B cell (primary cell): ENCODE measurements around the gene CDK9. TPM values are rescaled to one million over a fixed set of nuclear protein-coding genes. Genes with fewer than 3 reads are reported as not detected.
"Not testable (repeated sequence)": the region's sequence is repeated elsewhere in the genome, so short reads cannot be mapped to it uniquely, and the experiment has no call there.

Experiments
- ATAC-seq: fragments of 200-7000 bp; cut with Tn5 transposase; one replicate; pipeline ENCODE4 v1.10.0; 2021; ENCODE audit warnings: low read depth, mild to moderate bottlenecking, moderate number of reproducible peaks, moderate library complexity
- CTCF ChIA-PET: fragments of 350-600 bp; sonication (Branson Sonifier 250); formaldehyde crosslinking; loops from one replicate; lab custom pipeline; 2021; ENCODE audit warnings: antibody characterized with exemption, inconsistent platforms; lab: Charles Lee
- POLR2A ChIA-PET: fragments of 350-600 bp; sonication (Branson Sonifier 250); formaldehyde crosslinking; loops from one replicate; lab custom pipeline; 2021; ENCODE audit warnings: antibody characterized with exemption; lab: Charles Lee
- DNase-seq: peaks from one replicate; pipeline ENCODE4 v3.0.0; 2013
- H2AFZ ChIP-seq: 2 replicates; pipeline ENCODE4 v1.6.1; 2012; ENCODE audit warnings: mild to moderate bottlenecking, low read depth, low read length; ENCODE audit not compliant: insufficient read depth, poor library complexity, severe bottlenecking
- H3K27ac ChIP-seq, 2 donors: 1 replicate in 1 of 2; 2 replicates in 1 of 2; pipeline ENCODE4 v1.5.1; 2012 to 2013; ENCODE audit warnings: low read length in 2 of 2, mild to moderate bottlenecking in 2 of 2, moderate library complexity in 1 of 2
- H3K27me3 ChIP-seq, 4 experiments: fragments of 200-600 bp in 1 of 4; sonication (generic) in 1 of 4; replicated peaks in 1 of 4; 1 replicate in 2 of 4; 2 replicates in 2 of 4; pipeline versions ENCODE4 v1.6.1 to v1.7.0; 2013 to 2016; ENCODE audit warnings: low read length in 3 of 4, mild to moderate bottlenecking in 2 of 4, mixed read lengths in 1 of 4, moderate library complexity in 1 of 4; ENCODE audit not compliant: insufficient read depth in 4 of 4, control insufficient read depth in 3 of 4; ENCODE audit errors: control extremely low read depth in 1 of 4
- H3K36me3 ChIP-seq, 2 experiments: replicated peaks in 1 of 2; 1 replicate in 1 of 2; 2 replicates in 1 of 2; pipeline versions ENCODE4 v1.6.1 to v1.7.1; 2013; ENCODE audit warnings: low read length in 1 of 2; ENCODE audit not compliant: insufficient read depth in 2 of 2, control insufficient read depth in 1 of 2; ENCODE audit errors: control extremely low read depth in 1 of 2, extremely low read depth in 1 of 2
- H3K4me1 ChIP-seq, 2 donors: fragments of 200-600 bp in 1 of 2; sonication (generic) in 1 of 2; 1 replicate in 1 of 2; 2 replicates in 1 of 2; pipeline versions ENCODE4 v1.5.1 to v1.6.1; 2013 to 2017; ENCODE audit warnings: low read length in 2 of 2; ENCODE audit not compliant: control insufficient read depth in 2 of 2, insufficient read depth in 2 of 2
- H3K4me2 ChIP-seq: replicated peaks from 2 replicates; pipeline ENCODE3; 2012; ENCODE audit warnings: mild to moderate bottlenecking, low read depth, low read length; ENCODE audit not compliant: poor library complexity, severe bottlenecking
- H3K4me3 ChIP-seq, 5 experiments: fragments of 200-600 bp in 1 of 5; sonication (generic) in 1 of 5; 1 replicate in 3 of 5; 2 replicates in 2 of 5; pipeline versions ENCODE4 v1.5.1 to v1.7.0; 2011 to 2016; ENCODE audit warnings: low read length in 4 of 5, mild to moderate bottlenecking in 4 of 5, low read depth in 2 of 5, control low read depth in 1 of 5, moderate library complexity in 1 of 5; ENCODE audit not compliant: insufficient read depth in 1 of 5; ENCODE audit errors: control extremely low read depth in 1 of 5, extremely low read depth in 1 of 5
- H3K79me2 ChIP-seq: fragments of 200-600 bp; sonication (generic); one replicate; pipeline ENCODE4 v1.6.0; 2016; ENCODE audit warnings: low read length; ENCODE audit not compliant: control insufficient read depth, insufficient read depth
- H3K9ac ChIP-seq: fragments of 200-600 bp; sonication (generic); 2 replicates; pipeline ENCODE4 v1.6.1; 2017; ENCODE audit warnings: mild to moderate bottlenecking, low read length, moderate library complexity
- H3K9me3 ChIP-seq, 3 donors: one replicate each; pipeline versions ENCODE4 v1.6.1 to v1.7.1; 2013; ENCODE audit warnings: low read length in 2 of 3; ENCODE audit not compliant: control insufficient read depth in 2 of 3, insufficient read depth in 1 of 3; ENCODE audit errors: control extremely low read depth in 1 of 3
- H4K20me1 ChIP-seq: 2 replicates; pipeline ENCODE4 v1.6.0; 2012; ENCODE audit warnings: mild to moderate bottlenecking, low read length; ENCODE audit not compliant: insufficient read depth, control insufficient read depth, poor library complexity, severe bottlenecking
- H3K27ac Mint-ChIP-seq: one replicate; pipeline ENCODE4 v1.8.0; 2021; ENCODE audit warnings: mixed read lengths
- H3K27me3 Mint-ChIP-seq: one replicate; pipeline ENCODE4 v1.8.0; 2021; ENCODE audit warnings: mixed read lengths
- H3K4me1 Mint-ChIP-seq: one replicate; pipeline ENCODE4 v1.8.0; 2021; ENCODE audit warnings: mixed read lengths
- H3K4me3 Mint-ChIP-seq: one replicate; pipeline ENCODE4 v1.8.0; 2021; ENCODE audit warnings: mixed read lengths
- H3K9me3 Mint-ChIP-seq: one replicate; pipeline ENCODE4 v1.8.0; 2022; ENCODE audit warnings: mixed read lengths; ENCODE audit not compliant: insufficient read depth
- EZH2 ChIP-seq: IDR thresholded peaks from 2 replicates; pipeline ENCODE4 v1.6.1; 2012; ENCODE audit warnings: borderline replicate concordance, low read depth, mild to moderate bottlenecking, moderate library complexity, low read length; ENCODE audit not compliant: insufficient read depth, poor library complexity, severe bottlenecking
- WGBS: methylation state at CpG from one replicate; pipeline ENCODE4 v1.1.5; 2013; ENCODE audit warnings: missing lambda C conversion rate; ENCODE audit not compliant: insufficient coverage; 5-methylcytosine and 5-hydroxymethylcytosine counted together
- intact Hi-C: fragments of 100-400 bp; cut with micrococcal nuclease; formaldehyde crosslinking; loops from one replicate; pipeline ENCODE4 v1.10.0; 2022
- polyA plus RNA-seq: library from polyadenylated mRNA; depleted of rRNA; stranded (reverse); fragments of >200 nt; gene quantifications from 2 replicates; pipeline ENCODE4 v1.2.3, GENCODE V29; 2012
- total RNA-seq, 2 donors: library from RNA; stranded (reverse); fragments of 120-200 nt in 1 of 2; gene quantifications; 1 replicate in 1 of 2; 2 replicates in 1 of 2; pipeline versions ENCODE4 v1.2.3 to v1.2.4, GENCODE V29; 2013 to 2022
- TF ChIP-seq, protein P1 (sequence below): fragments of 200-600 bp; IDR thresholded peaks from one replicate; pipeline ENCODE4 v1.8.0; 2022; ENCODE audit warnings: antibody characterized with exemption, mild to moderate bottlenecking

The CDK9 gene
- total and polyA plus RNA-seq, 2 donors (not counting 1 experiment from before 2014, with no cell fraction given), result 145 to 176 TPM

DNA sequence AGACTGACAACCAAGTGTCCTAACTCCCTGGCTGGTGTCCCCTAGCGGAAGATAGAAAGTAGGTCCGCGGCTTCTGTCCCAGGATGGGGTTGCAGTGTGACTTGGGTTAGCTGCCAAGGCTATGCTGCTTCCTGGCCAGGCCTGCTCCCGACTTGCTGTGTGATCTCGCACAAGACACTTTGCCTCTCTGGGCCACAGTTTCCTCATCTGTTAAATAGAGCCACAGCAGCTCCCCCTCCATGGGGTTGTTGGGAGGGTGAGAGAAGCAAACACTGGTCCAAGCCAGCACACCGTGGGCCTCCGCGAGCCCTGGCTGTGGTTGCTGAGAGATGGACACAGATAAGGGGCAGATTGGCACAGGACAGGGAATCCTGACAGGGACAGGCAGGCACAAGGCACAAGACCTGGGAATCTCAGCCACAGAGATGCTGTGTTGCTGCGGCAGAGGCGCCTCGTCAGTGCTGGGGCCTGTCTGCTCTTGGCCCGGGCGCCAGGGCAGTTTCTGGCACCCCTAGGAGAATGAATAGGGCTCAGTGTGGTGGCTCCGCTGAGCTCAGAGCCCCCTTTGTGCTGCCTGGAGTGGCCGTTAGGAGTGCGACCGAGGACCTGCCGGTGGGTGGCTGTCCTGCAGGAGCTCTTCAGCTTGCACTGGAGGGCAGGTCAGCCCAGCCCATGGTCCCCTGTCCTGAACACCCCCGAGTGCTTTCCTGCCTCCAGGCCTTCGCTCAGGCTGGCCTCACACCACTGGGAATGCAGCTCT, 5.5 kb upstream of the CDK9 start:
- Histone ChIP-seq H3K36me3 (no peaks in the 10 kb centered on the region), H2AFZ (no peak overlapping the region), H4K20me1 (peaks cover 21% of the 10 kb centered on the region), H3K4me1 (peaks cover 46 to 79% of the 10 kb centered on the region in 2 donors), H3K27me3 (no peaks in the 10 kb centered on the region), H3K79me2 (peaks cover 73% of the 10 kb centered on the region), H3K27ac (peak overlapping the region; percentile 89 to 97), H3K9ac (peak overlapping the region; percentile 76), H3K4me3 (peak overlapping the region in 1 of 5 experiments; percentile 91), H3K4me2 (peak overlapping the region; percentile 93), H3K9me3 (no peaks in the 10 kb centered on the region)
- no peak for ATAC-seq
- H3K27ac Mint-ChIP-seq, result peak overlapping the region; percentile 97
- ChIA-PET POLR2A (interaction anchor here (0.7 to 3.0 kb wide), 2 partner anchors 10 to 14 kb away, joined by 5 to 18 read pairs; no protein-coding TSS in a partner anchor), CTCF (interaction anchor here (0.7 to 3.4 kb wide), 3 partner anchors 17 to 141 kb away, joined by 4 to 24 read pairs (median 7); no protein-coding TSS in a partner anchor)
- H3K27me3 Mint-ChIP-seq, result no peaks in the 10 kb centered on the region
- peaks cover 69% of the 10 kb centered on the region for H3K4me1 Mint-ChIP-seq
- 84% methylated on average over 20 of the region's 20 CpGs for WGBS
- no peak overlapping the region for H3K4me3 Mint-ChIP-seq
- no peak for DNase-seq
- intact Hi-C loops, result no loop called here
- TF ChIP-seq EZH2, result no peak
- TF ChIP-seq, protein P1, sequence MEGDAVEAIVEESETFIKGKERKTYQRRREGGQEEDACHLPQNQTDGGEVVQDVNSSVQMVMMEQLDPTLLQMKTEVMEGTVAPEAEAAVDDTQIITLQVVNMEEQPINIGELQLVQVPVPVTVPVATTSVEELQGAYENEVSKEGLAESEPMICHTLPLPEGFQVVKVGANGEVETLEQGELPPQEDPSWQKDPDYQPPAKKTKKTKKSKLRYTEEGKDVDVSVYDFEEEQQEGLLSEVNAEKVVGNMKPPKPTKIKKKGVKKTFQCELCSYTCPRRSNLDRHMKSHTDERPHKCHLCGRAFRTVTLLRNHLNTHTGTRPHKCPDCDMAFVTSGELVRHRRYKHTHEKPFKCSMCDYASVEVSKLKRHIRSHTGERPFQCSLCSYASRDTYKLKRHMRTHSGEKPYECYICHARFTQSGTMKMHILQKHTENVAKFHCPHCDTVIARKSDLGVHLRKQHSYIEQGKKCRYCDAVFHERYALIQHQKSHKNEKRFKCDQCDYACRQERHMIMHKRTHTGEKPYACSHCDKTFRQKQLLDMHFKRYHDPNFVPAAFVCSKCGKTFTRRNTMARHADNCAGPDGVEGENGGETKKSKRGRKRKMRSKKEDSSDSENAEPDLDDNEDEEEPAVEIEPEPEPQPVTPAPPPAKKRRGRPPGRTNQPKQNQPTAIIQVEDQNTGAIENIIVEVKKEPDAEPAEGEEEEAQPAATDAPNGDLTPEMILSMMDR, result no peak
- no peaks in the 10 kb centered on the region for H3K9me3 Mint-ChIP-seq

DNA sequence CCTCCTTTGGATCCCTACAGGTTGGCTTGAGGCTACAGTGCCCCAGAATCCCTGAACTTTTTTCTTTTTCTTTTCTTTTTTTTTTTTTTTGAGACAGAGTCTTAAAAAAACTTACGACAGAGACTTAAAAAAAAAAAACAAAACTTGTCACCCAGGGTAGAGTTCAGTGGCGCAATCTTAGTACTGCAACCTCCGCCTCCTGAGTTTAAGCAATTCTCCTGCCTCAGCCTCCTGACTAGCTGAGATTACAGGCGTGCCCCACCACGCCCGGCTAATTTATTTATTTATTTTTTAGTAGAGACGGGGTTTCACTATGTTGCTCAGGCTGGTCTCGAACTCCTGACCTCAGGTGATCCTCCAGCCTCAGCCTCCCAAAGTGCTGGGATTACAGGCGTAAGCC, 4.9 kb upstream of the CDK9 start:
- H3K9me3 ChIP-seq, DNase-seq, H3K27me3 ChIP-seq, H3K9me3 Mint-ChIP-seq, H3K4me2 ChIP-seq, H3K9ac ChIP-seq, intact Hi-C loops, H3K27me3 Mint-ChIP-seq, H3K4me3 Mint-ChIP-seq, H3K36me3 ChIP-seq, H2AFZ ChIP-seq, H3K4me3 ChIP-seq, ATAC-seq: not testable (repeated sequence)
- WGBS, result 100% methylated on average over 2 of the region's 9 CpGs
- H3K4me1 ChIP-seq, result peaks cover 46 to 73% of the 10 kb centered on the region in 2 donors
- CTCF ChIA-PET, result interaction anchor here (0.7 to 3.4 kb wide), 2 partner anchors 17 to 89 kb away, joined by 4 to 24 read pairs; no protein-coding TSS in a partner anchor
- H3K27ac Mint-ChIP-seq, result peak overlapping the region; percentile 98
- H3K4me1 Mint-ChIP-seq, result peaks cover 69% of the 10 kb centered on the region
- POLR2A ChIA-PET, result interaction anchor here (3.0 kb wide), 1 partner anchor 10 kb away, joined by 18 read pairs; no protein-coding TSS in a partner anchor
- H3K79me2 ChIP-seq, result peaks cover 69% of the 10 kb centered on the region
- H3K27ac ChIP-seq, result peak overlapping the region; percentile 89 to 97
- peaks cover 17% of the 10 kb centered on the region for H4K20me1 ChIP-seq
